GM19351 (cell line): ENCODE results near the gene ACP2.
"Not testable (repeated sequence)": the region's sequence is repeated elsewhere in the genome, so short reads cannot be mapped to it uniquely, and the experiment has no call there.

Experiments used
- ATAC-seq: cut with Tn5 transposase; IDR thresholded peaks from one replicate; pipeline ENCODE4 v1.9.1; 2021; ENCODE audit warnings: mild to moderate bottlenecking, moderate library complexity; ENCODE audit not compliant: unreplicated experiment

The ACP2 gene

GRCh38 chr11:47208008-47208552 lies 40.5 kb downstream of the ACP2 start:
- not testable (repeated sequence) for ATAC-seq

GRCh38 chr11:47207459-47207858 lies 41.2 kb downstream of the ACP2 start:
- ATAC-seq = no peak

- not testable (repeated sequence) for ATAC-seq
Measured at GRCh38 chr11:47206577-47206976, 42.0 kb downstream of the ACP2 start.

GRCh38 chr11:47204637-47204989 lies 44.0 kb downstream of the ACP2 start:
- ATAC-seq = no peak

- ATAC-seq = no peak
Measured at GRCh38 chr11:47202576-47202975, 46.0 kb downstream of the ACP2 start.

GRCh38 chr11:47201015-47201414 lies 47.6 kb downstream of the ACP2 start:
- ATAC-seq = no peak

- ATAC-seq = not testable (repeated sequence)
Measured at GRCh38 chr11:47198161-47198560, 50.5 kb downstream of the ACP2 start.

- ATAC-seq = no peak
Measured at GRCh38 chr11:47192111-47192510, 56.5 kb downstream of the ACP2 start.

- ATAC-seq = not testable (repeated sequence)
Measured at GRCh38 chr11:47191137-47191536, 57.5 kb downstream of the ACP2 start.
